GM19043 (cell line): Measurements from ENCODE around the gene PGM2L1.

Experiments used
- ATAC-seq: cut with Tn5 transposase; IDR thresholded peaks from one replicate; pipeline ENCODE4 v1.9.1; 2021; ENCODE audit warnings: low read depth; ENCODE audit not compliant: unreplicated experiment

The PGM2L1 gene

GRCh38 chr11:74310857-74311256 lies 87.4 kb downstream of the PGM2L1 start:
- no peak for ATAC-seq

- ATAC-seq, result no peak
These were observed 90.8 kb downstream of the PGM2L1 start for GRCh38 chr11:74307434-74307833.

- no peak for ATAC-seq
These were observed 91.6 kb downstream of the PGM2L1 start for GRCh38 chr11:74306435-74307175.

GRCh38 chr11:74299015-74299414 lies 99.2 kb downstream of the PGM2L1 start:
- no peak for ATAC-seq

- ATAC-seq, result no peak
These were observed 100.7 kb downstream of the PGM2L1 start for GRCh38 chr11:74297484-74297883.

GRCh38 chr11:74288911-74289310 lies 109.3 kb downstream of the PGM2L1 start:
- no peak for ATAC-seq

GRCh38 chr11:74288161-74288560 lies 110.1 kb downstream of the PGM2L1 start:
- ATAC-seq, result no peak

GRCh38 chr11:74284466-74284865 lies 113.8 kb downstream of the PGM2L1 start:
- ATAC-seq, result no peak

- no peak for ATAC-seq
These were observed 114.6 kb downstream of the PGM2L1 start for GRCh38 chr11:74283580-74284180.

- no peak for ATAC-seq
These were observed 115.3 kb downstream of the PGM2L1 start for GRCh38 chr11:74282914-74283371.

- no peak for ATAC-seq
These were observed 115.8 kb downstream of the PGM2L1 start for GRCh38 chr11:74282421-74282820.

GRCh38 chr11:74280494-74280893 lies 117.7 kb downstream of the PGM2L1 start:
- no peak for ATAC-seq
